Aorta (tissue), 5 donors: ENCODE data around the gene ZNF521. TPM values are rescaled to one million over a fixed set of nuclear protein-coding genes. Genes with fewer than 3 reads are reported as not detected.

Source experiments
- ATAC-seq: fragments of 200-7000 bp; cut with Tn5 transposase; one replicate; pipeline ENCODE4 v1.9.1; 2022; ENCODE audit warnings: moderate library complexity; ENCODE audit not compliant: low FRiP score
- DNase-seq, 2 donors: peaks; one replicate each; pipeline ENCODE4 v3.0.0-alpha.2; 2020
- H3K27ac ChIP-seq, 2 donors: one replicate each; pipeline ENCODE4 v1.5.1; 2013; ENCODE audit warnings: low read length in 2 of 2, mild to moderate bottlenecking in 2 of 2, moderate library complexity in 2 of 2, control low read depth in 1 of 2, inconsistent platforms in 1 of 2, low read depth in 1 of 2
- H3K27me3 ChIP-seq, 2 donors: one replicate each; pipeline ENCODE4 v1.6.1; 2013; ENCODE audit warnings: control low read depth in 1 of 2, low read length in 1 of 2, mild to moderate bottlenecking in 1 of 2, moderate library complexity in 1 of 2; ENCODE audit not compliant: insufficient read depth in 2 of 2, control insufficient read depth in 1 of 2
- H3K36me3 ChIP-seq, 2 donors: one replicate each; pipeline ENCODE4 v1.6.1; 2013; ENCODE audit warnings: control low read depth in 1 of 2, low read length in 1 of 2, mild to moderate bottlenecking in 1 of 2; ENCODE audit not compliant: insufficient read depth in 2 of 2, control insufficient read depth in 1 of 2
- H3K4me1 ChIP-seq, 2 donors: one replicate each; pipeline ENCODE4 v1.6.1; 2013; ENCODE audit warnings: low read length in 2 of 2, control low read depth in 1 of 2, mild to moderate bottlenecking in 1 of 2, moderate library complexity in 1 of 2; ENCODE audit not compliant: insufficient read depth in 2 of 2, control insufficient read depth in 1 of 2
- H3K4me3 ChIP-seq, 2 donors: one replicate each; pipeline ENCODE4 v1.5.1; 2013; ENCODE audit warnings: low read length in 2 of 2, control low read depth in 1 of 2, mild to moderate bottlenecking in 1 of 2
- H3K9me3 ChIP-seq: one replicate; pipeline ENCODE4 v1.6.1; 2013; ENCODE audit warnings: mild to moderate bottlenecking, low read length; ENCODE audit not compliant: control insufficient read depth
- WGBS, 2 donors: extraction: QIAGEN DNeasy Blood & Tissue Kit; methylation state at CpG; one replicate each; pipeline ENCODE4 v1.1.7; 2013; 5-methylcytosine and 5-hydroxymethylcytosine counted together
- intact Hi-C, 2 donors: fragments of 100-400 bp; cut with DNase I; formaldehyde crosslinking; loops; one replicate each; pipeline versions ENCODE4 v1.14.2 to v1.15.0; 2022
- polyA plus RNA-seq, 2 donors: library from polyadenylated mRNA; stranded (reverse); fragments of 200-250 nt; gene quantifications; one replicate each; pipeline ENCODE4 v1.2.3, GENCODE V29; 2013
- total RNA-seq, 2 donors: library from RNA; stranded (reverse); fragmentation: NEBNext Ultra II Directional; extraction: Animal tissue kit (Norgen Biotek cat#: 25700); gene quantifications; one replicate each; pipeline ENCODE4 v1.2.1, GENCODE V29; 2021
- donor health status: healthy with polysubstance abuse.
- donor health status: Bipolar disorder and iron deficiency.
- donor health status: DM: no; HTN: no; CAD: no.
- donor health status: DM: no; HTN: no; CAD: no.
- donor health status: DM: yes; HTN: yes; CAD: no.

Gene ZNF521
- total and polyA plus RNA-seq, 4 donors = 0.84 to 88.7 (median 14.6) TPM

DNA sequence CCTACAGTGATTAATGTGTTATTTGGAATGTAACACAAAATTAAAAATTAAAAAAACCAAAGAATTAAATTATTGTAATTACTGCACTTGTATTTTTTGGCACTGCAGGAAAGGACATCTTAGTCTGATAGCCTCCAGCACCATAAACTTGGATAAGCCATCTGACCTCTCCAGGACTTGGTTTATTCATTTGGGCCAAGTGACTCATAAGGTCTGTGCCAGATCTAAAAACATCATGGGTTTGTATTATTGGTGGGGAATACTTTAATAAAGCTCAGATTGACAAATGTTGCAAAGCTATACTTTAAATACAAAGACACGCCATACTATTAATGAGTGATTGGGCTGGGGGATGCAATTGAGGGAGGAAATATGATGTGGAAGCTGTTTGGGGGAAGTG lies 225.2 kb downstream of the ZNF521 start:
- H3K4me3 ChIP-seq = no peak overlapping the region
- no peaks in the 10 kb centered on the region for H3K9me3 ChIP-seq
- WGBS, 2 donors = 69 to 73% methylated on average over 1 of the region's 1 CpG
- intact Hi-C loops = no loop called here
- H3K36me3 ChIP-seq = no peaks in the 10 kb centered on the region
- no peaks in the 10 kb centered on the region for H3K4me1 ChIP-seq
- ATAC-seq (no peak), DNase-seq (no peak)
- H3K27ac ChIP-seq = no peak overlapping the region
- H3K27me3 ChIP-seq = no peaks in the 10 kb centered on the region

DNA sequence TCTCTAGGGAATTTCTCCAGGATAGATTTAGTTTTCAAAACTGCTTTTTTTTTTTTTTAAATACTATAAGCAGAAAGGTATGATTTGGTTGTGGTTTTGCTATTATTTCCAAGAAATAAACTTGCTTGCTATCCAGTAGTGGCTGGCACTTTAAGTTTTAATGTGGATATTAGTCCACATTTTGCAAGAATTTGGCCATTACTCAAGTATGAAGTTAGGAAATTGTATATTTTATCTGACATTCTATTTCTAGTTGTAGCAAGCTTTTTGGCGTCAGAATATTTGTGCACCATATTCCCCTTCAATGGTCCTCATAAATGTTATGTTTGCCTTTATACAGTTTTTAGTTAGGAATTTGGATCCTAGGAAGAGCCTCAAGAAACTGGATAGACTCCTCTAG lies 226.3 kb downstream of the ZNF521 start:
- Histone ChIP-seq H3K4me3 (no peak overlapping the region), H3K27me3 (no peaks in the 10 kb centered on the region), H3K4me1 (no peaks in the 10 kb centered on the region), H3K27ac (no peak overlapping the region), H3K9me3 (no peaks in the 10 kb centered on the region), H3K36me3 (no peaks in the 10 kb centered on the region)
- intact Hi-C loops = no loop called here
- 2 to 9% methylated on average over 1 of the region's 1 CpG for WGBS, 2 donors
- no peak for ATAC-seq
- DNase-seq = no peak

DNA sequence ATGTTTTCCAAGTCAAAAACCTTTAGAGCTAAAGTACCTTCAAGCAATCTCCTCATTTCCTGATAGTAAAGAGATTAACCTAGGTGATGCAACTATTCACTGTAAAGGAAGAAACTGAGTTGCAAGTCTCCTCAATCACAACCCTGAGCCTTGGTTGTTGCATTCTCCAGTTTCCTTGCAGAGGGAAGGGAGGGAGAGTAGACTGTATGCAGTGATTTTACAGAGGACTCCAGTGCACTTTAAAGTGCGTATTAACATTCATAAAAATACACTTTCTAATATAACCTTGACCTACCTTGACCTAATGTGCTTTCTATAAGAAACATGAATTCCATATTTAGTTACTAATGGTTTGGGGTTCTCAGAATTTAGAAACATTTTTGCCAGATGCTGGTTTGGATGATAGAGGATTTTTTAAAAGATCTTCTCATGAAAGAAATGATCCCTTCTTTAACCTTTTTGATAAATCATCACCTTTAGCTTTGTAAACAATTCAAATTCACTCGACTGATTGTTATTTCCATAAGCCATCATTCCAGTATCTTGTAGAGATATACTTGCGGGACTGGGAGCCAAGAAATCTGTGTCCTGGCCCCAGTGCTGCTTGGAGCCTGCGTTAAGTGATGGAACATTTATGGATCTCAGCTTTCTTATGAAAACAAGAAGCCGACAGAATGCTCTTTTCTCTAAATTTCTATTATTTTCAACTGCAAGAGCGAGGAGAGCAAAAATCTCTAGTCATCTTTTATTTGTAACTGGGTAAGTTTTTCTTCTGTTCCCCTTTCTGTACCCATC lies 228.3 kb downstream of the ZNF521 start:
- WGBS, 2 donors = 45 to 53% methylated on average over 6 of the region's 6 CpGs
- H3K4me3 ChIP-seq = no peak overlapping the region
- no peak overlapping the region for H3K27ac ChIP-seq
- no peak for DNase-seq
- ATAC-seq = no peak
- no peaks in the 10 kb centered on the region for H3K9me3 ChIP-seq
- H3K27me3 ChIP-seq = no peaks in the 10 kb centered on the region
- intact Hi-C loops = no loop called here
- H3K36me3 ChIP-seq = no peaks in the 10 kb centered on the region
- H3K4me1 ChIP-seq = no peaks in the 10 kb centered on the region

DNA sequence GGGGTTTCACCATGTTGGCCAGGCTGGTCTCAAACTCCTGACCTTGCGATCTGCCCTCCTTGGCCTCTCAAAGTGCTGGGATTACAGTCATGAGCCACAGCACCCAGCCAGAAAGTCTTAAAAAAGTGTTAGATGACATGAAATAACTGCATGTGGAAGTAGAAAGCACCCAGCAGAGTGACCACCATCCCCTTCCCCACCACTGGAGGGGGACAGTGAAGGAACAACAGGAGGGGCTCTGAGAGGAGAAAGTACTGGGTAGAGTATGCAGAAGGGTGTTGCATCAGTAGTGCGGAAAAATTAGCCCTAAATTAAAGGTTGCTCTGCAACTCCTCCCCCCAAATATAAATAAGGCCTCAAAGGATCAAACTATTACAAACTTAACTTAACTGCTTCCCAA lies 230.5 kb downstream of the ZNF521 start:
- 97 to 98% methylated on average over 2 of the region's 2 CpGs for WGBS, 2 donors
- H3K27me3 ChIP-seq = no peaks in the 10 kb centered on the region
- no peaks in the 10 kb centered on the region for H3K9me3 ChIP-seq
- DNase-seq = no peak
- H3K4me1 ChIP-seq = no peaks in the 10 kb centered on the region
- H3K4me3 ChIP-seq = no peak overlapping the region
- no peaks in the 10 kb centered on the region for H3K36me3 ChIP-seq
- no peak for ATAC-seq
- intact Hi-C loops = no loop called here
- H3K27ac ChIP-seq = no peak overlapping the region

DNA sequence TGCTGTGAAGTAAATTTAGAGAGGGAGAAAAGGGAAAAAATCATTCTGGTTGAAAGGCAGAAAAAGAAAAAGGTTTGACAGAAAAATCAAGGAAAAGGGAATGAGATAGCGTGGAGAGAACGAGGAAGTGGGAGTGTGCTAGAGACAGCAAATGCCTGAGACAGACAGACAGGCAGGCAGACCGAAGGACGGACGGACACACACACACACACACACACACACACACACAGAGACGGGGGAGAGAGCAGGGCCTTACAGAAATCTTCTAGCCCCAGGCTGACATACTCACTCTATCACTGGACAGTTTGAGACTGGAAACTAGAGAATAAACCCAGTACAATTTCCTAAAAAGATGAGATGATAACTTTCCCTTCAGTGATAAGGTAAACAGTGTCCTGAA lies 238.4 kb downstream of the ZNF521 start:
- H3K27me3 ChIP-seq = no peaks in the 10 kb centered on the region
- intact Hi-C loops = no loop called here
- WGBS, 2 donors = 66 to 79% methylated on average over 6 of the region's 6 CpGs
- H3K27ac ChIP-seq = no peak overlapping the region
- no peaks in the 10 kb centered on the region for H3K4me1 ChIP-seq
- no peak for DNase-seq
- no peaks in the 10 kb centered on the region for H3K36me3 ChIP-seq
- ATAC-seq = no peak
- H3K9me3 ChIP-seq = peaks cover 2% of the 10 kb centered on the region
- no peak overlapping the region for H3K4me3 ChIP-seq

DNA sequence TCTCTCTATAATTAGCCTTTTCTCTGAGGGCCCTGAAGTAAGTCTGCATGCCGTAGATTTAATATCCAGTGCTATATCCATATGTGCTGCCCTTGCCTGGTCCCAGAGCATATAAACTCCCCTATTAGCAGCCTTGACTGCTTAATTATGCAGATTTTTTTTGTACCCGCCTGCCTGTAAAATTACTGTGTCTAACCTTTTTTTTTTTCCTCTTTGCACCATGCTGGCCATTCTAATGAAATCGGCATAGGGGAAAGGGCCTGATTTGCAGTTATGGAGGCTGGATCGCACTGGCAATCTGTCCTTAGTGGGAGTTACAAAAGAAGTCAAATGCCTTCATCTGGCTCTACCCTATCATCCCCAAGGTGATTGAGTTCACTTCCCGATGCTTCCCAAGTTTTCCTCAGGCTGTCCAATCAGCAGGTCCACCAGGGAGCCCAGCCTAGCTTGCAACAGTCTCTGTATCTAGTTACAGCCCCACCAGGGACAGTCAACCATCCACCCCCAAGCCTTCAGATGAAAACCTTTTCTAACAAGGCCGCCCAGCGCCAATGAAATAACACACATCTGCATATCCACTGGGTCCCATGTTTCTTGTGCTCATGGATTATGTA lies 239.0 kb downstream of the ZNF521 start:
- Histone ChIP-seq H3K4me1 (no peaks in the 10 kb centered on the region), H3K4me3 (no peak overlapping the region), H3K36me3 (no peaks in the 10 kb centered on the region), H3K27ac (no peak overlapping the region), H3K9me3 (peaks cover 2% of the 10 kb centered on the region), H3K27me3 (no peaks in the 10 kb centered on the region)
- 88 to 89% methylated on average over 7 of the region's 7 CpGs for WGBS, 2 donors
- intact Hi-C loops = no loop called here
- DNase-seq = no peak
- no peak for ATAC-seq

DNA sequence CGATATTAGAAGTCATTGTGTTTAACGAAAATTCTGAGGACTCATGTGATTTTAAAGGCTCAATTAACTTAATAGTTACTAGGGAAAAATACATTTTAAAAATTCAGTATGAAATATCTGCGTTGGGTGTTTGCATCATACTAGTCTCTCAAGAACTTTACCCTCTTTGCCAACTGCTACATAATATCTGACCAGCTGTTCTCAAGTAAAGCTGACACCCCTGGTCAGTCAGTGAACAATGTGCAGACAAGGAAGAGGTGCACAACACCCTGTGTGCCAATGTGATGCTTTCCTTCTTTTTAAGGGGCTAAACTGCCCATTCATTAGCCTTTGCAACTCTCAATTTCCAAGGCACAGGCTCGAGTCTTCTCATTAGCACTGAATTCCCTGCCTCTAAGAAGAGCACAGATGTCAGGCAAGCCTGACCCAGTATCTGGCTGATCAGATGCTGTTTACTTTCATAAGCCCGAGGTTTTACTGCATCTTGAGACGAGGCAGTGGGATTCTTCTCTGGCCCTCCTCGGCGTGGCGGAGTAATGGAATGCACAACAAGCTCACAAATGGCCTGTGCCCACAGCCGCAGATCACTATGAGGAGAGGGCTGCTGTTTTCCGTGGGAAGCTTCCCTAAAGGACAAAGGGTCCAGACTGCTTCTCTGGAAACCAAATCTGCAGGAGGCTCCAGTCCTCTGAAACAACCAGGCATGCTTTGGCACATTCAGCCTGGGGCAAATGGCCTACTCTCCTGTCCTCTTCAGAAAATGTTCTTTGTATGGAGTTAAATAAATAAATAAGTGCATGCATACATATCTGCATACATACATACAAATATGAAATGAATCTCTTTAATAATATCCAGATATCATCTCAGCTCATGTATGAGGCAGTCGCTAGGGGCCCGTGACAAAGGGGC lies 240.3 kb downstream of the ZNF521 start:
- intact Hi-C loops = no loop called here
- H3K4me1 ChIP-seq = no peaks in the 10 kb centered on the region

DNA sequence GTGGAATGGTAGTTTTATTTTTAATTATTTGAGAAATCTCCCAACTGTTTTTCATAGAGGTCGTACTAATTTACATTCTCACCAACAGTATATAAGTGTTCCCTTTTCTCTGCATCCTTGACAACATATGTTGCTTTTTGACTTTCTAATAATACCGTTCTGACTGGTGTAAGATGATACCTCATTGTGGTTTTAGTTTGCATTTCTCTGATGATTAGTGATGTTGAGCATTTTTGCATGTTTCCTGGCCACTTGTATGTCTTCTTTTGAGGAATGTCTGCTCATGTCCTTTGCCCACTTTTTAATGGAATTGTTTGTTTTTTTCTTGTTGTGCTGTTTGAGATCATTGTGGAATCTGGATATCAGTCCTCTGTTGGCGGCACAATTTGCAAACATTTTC lies 242.5 kb downstream of the ZNF521 start:
- H3K27ac ChIP-seq = no peak overlapping the region
- H3K36me3 ChIP-seq = no peaks in the 10 kb centered on the region
- ATAC-seq (no peak), DNase-seq (no peak)
- intact Hi-C loops = no loop called here
- no peaks in the 10 kb centered on the region for H3K27me3 ChIP-seq
- 79 to 92% methylated on average over 3 of the region's 3 CpGs for WGBS, 2 donors
- peaks cover 2% of the 10 kb centered on the region for H3K9me3 ChIP-seq
- no peak overlapping the region for H3K4me3 ChIP-seq
- H3K4me1 ChIP-seq = no peaks in the 10 kb centered on the region

More for the DNA sequence above, 240.3 kb downstream of the ZNF521 start:
- 73 to 79% methylated on average over 13 of the region's 13 CpGs for WGBS, 2 donors
- Histone ChIP-seq H3K27ac (no peak overlapping the region), H3K4me3 (no peak overlapping the region), H3K36me3 (no peaks in the 10 kb centered on the region), H3K27me3 (no peaks in the 10 kb centered on the region), H3K9me3 (peaks cover 2% of the 10 kb centered on the region)
- DNase-seq (no peak), ATAC-seq (no peak)
